Measurements from ENCODE around the gene EDC3. TPM values are rescaled to one million over a fixed set of nuclear protein-coding genes. Genes with fewer than 3 reads are reported as not detected.

The EDC3 gene
- total RNA-seq, 1 donor from 2014 or later, result 42.9 TPM

DNA sequence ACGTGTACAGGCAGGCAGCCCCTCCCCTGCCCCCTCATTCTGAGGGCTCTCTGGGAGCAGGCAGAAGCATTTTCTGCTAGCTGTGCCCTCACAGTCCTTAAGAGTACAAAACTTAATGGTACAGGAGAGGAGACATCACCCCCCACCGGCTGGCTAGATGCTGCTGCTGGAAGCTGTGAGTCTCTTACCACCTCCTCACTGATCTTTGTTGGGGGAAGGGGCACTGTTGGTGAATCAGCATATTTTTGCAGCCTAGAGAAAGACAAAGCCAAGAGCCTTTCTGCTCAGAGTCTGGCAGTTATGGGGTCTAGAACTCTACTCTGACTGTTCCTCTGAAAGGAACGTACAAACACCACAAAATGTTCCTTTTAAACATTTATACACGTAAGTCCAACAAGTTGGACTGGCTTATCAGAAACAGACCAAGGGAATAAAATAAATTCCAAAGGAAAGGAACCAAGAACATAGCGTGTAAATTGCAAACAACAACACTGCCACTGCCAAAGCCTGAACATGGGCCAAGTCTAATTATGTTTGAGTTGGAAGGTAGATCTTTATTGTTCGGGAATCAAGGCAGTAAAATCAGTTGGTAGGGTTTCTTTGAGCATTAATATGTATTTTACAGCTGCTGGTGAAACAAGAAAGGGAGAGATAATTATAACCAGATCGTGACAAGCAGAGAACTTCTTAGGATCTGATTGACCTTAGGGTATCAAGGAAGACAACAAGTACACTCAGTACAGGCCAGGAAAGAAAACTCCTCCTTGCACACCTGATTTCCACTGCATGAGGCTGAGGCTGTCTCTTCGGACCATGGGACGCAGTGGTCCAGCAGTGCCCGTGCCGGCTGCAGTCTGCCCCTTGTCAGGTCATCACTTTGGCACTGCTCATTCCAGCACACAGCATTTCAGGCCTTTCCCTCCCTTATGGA is 52.8 kb downstream of the EDC3 start:
- H3K4me1 Mint-ChIP-seq (ENCODE audit: unreplicated experiment), result peaks cover 12% of the 10 kb centered on the region
- TF ChIP-seq, protein P1, sequence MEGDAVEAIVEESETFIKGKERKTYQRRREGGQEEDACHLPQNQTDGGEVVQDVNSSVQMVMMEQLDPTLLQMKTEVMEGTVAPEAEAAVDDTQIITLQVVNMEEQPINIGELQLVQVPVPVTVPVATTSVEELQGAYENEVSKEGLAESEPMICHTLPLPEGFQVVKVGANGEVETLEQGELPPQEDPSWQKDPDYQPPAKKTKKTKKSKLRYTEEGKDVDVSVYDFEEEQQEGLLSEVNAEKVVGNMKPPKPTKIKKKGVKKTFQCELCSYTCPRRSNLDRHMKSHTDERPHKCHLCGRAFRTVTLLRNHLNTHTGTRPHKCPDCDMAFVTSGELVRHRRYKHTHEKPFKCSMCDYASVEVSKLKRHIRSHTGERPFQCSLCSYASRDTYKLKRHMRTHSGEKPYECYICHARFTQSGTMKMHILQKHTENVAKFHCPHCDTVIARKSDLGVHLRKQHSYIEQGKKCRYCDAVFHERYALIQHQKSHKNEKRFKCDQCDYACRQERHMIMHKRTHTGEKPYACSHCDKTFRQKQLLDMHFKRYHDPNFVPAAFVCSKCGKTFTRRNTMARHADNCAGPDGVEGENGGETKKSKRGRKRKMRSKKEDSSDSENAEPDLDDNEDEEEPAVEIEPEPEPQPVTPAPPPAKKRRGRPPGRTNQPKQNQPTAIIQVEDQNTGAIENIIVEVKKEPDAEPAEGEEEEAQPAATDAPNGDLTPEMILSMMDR (IDR thresholded peaks at IDR 0.05), result no peak

DNA sequence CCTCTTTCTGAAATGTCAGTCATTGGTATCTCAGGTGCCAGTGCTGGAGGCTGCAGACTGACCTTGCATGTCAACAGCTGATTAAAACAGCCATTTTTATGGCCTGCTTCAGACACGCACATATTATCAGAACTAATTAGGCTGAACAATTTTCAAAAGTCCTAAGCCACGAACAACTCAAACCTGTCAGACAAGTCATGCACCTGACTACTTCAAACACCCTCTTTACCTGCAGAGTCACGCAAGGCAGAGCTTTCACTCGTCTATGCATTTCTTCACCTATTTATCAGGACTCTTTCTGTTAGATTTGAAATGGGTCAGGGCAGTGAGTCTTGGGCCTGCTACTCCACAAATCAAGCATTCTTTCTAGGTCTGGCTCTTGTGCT is 53.5 kb downstream of the EDC3 start:
- Mint-ChIP-seq H3K36me3 (ENCODE audit: unreplicated experiment) (peaks cover 14% of the 10 kb centered on the region), H3K4me3 (ENCODE audit: unreplicated experiment) (no peak overlapping the region), H3K27me3 (ENCODE audit: unreplicated experiment) (no peaks in the 10 kb centered on the region), H3K27ac (ENCODE audit: unreplicated experiment) (peak overlapping the region; percentile 49), H3K4me1 (ENCODE audit: unreplicated experiment) (peaks cover 12% of the 10 kb centered on the region), H3K9me3 (ENCODE audit: unreplicated experiment) (no peaks in the 10 kb centered on the region)
- DNase-seq (ENCODE audit: extremely low spot score, unreplicated experiment), result no peak
- TF ChIP-seq, protein P1 (IDR thresholded peaks at IDR 0.05), result no peak

More for the DNA sequence above, 52.8 kb downstream of the EDC3 start:
- Mint-ChIP-seq H3K36me3 (ENCODE audit: unreplicated experiment) (peaks cover 11% of the 10 kb centered on the region), H3K27ac (ENCODE audit: unreplicated experiment) (peak overlapping the region; percentile 49), H3K9me3 (ENCODE audit: unreplicated experiment) (no peaks in the 10 kb centered on the region), H3K4me3 (ENCODE audit: unreplicated experiment) (no peak overlapping the region), H3K27me3 (ENCODE audit: unreplicated experiment) (no peaks in the 10 kb centered on the region)
- DNase-seq (ENCODE audit: extremely low spot score, unreplicated experiment), result no peak

DNA sequence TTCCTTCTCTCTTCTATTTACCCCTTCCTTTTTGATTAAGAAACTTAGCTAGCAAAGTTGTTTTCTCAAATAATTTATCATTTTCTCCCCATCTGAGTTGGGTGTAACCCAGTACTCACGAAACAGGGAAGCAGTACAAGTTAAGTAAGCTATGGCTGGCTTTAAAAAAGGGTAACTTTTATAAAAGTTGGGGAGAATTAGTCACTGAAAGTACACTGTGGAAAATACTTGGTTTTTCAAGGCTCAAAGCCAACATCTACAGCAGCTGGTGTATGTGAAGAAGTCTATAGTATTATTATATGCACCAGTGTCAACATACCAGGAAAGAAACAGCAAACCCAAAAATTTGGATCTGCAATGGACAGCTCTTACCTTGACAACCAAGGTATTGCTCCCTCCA is 54.7 kb downstream of the EDC3 start:
- TF ChIP-seq, protein P1 (IDR thresholded peaks at IDR 0.05), result no peak
- Mint-ChIP-seq H3K27me3 (ENCODE audit: unreplicated experiment) (no peaks in the 10 kb centered on the region), H3K4me1 (ENCODE audit: unreplicated experiment) (peaks cover 12% of the 10 kb centered on the region), H3K36me3 (ENCODE audit: unreplicated experiment) (peaks cover 14% of the 10 kb centered on the region), H3K4me3 (ENCODE audit: unreplicated experiment) (no peak overlapping the region), H3K27ac (ENCODE audit: unreplicated experiment) (no peak overlapping the region), H3K9me3 (ENCODE audit: unreplicated experiment) (no peaks in the 10 kb centered on the region)
- DNase-seq (ENCODE audit: extremely low spot score, unreplicated experiment), result no peak

DNA sequence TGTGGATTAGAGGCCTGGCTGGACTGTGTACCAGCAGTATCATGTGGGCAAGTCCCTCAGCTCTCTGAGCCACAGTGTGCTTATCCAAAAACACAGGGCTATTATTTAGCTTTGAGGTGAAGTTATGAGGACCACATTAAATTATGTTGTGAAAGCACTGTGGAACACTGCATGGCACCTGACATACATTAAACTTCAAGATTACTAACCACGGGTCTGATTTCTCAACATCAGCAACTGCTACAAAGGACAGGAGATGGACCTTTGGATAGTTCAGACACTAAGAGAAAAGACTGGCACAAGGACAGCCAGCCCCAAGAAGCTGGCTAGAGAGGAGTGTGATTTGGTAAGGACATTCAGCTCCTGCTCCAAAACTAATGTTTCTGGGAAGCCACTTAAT is 58.8 kb downstream of the EDC3 start:
- TF ChIP-seq, protein P1 (IDR thresholded peaks at IDR 0.05), result no peak
- Mint-ChIP-seq H3K4me3 (ENCODE audit: unreplicated experiment) (no peak overlapping the region), H3K9me3 (ENCODE audit: unreplicated experiment) (no peaks in the 10 kb centered on the region), H3K36me3 (ENCODE audit: unreplicated experiment) (peaks cover 31% of the 10 kb centered on the region), H3K27me3 (ENCODE audit: unreplicated experiment) (no peaks in the 10 kb centered on the region), H3K27ac (ENCODE audit: unreplicated experiment) (no peak overlapping the region), H3K4me1 (ENCODE audit: unreplicated experiment) (no peaks in the 10 kb centered on the region)
- DNase-seq (ENCODE audit: extremely low spot score, unreplicated experiment), result no peak

DNA sequence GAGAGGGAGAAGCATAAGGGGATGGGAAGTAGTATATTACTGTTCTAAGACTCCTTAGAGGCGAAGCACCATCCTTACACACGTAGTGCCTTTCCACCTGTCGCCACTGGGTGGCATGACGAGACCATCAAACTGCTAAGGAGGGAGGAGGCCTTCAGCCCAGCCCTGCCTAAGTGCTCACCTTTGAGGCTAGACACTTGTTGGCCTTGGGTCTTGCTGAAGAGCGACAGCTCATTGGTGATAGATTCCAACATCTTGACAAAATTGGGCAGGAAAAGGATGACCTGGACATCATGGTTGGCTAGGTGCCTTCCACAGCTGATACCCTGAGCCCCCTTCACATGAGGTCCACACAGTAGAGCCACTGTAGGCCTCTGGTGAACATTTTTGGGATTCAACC is 60.6 kb downstream of the EDC3 start:
- TF ChIP-seq, protein P1 (IDR thresholded peaks at IDR 0.05), result peak; percentile 94
- H3K27me3 Mint-ChIP-seq (ENCODE audit: unreplicated experiment), result no peaks in the 10 kb centered on the region
- no peak overlapping the region for H3K27ac Mint-ChIP-seq (ENCODE audit: unreplicated experiment)
- DNase-seq (ENCODE audit: extremely low spot score, unreplicated experiment), result no peak
- H3K36me3 Mint-ChIP-seq (ENCODE audit: unreplicated experiment), result peaks cover 32% of the 10 kb centered on the region
- no peak overlapping the region for H3K4me3 Mint-ChIP-seq (ENCODE audit: unreplicated experiment)
- H3K9me3 Mint-ChIP-seq (ENCODE audit: unreplicated experiment), result no peaks in the 10 kb centered on the region
- no peaks in the 10 kb centered on the region for H3K4me1 Mint-ChIP-seq (ENCODE audit: unreplicated experiment)
